ENCODE data around the gene NSUN6.

- no peak for TF ChIP-seq FOXK2 (IDR thresholded peaks at IDR 0.05)
- TF ChIP-seq SUZ12 (IDR thresholded peaks at IDR 0.05) = no peak
- TF ChIP-seq BHLHE40 (IDR thresholded peaks at IDR 0.05; ENCODE audit: borderline replicate concordance) = no peak
- no peak for TF ChIP-seq TARDBP (IDR thresholded peaks at IDR 0.05)
- TF ChIP-seq FOXA1 (IDR thresholded peaks at IDR 0.05) = no peak
- TF ChIP-seq, protein P1, sequence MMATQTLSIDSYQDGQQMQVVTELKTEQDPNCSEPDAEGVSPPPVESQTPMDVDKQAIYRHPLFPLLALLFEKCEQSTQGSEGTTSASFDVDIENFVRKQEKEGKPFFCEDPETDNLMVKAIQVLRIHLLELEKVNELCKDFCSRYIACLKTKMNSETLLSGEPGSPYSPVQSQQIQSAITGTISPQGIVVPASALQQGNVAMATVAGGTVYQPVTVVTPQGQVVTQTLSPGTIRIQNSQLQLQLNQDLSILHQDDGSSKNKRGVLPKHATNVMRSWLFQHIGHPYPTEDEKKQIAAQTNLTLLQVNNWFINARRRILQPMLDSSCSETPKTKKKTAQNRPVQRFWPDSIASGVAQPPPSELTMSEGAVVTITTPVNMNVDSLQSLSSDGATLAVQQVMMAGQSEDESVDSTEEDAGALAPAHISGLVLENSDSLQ (IDR thresholded peaks at IDR 0.05) = no peak
- no peak for TF ChIP-seq SP1 (IDR thresholded peaks at IDR 0.05)
- no peak for TF ChIP-seq ARNT (IDR thresholded peaks at IDR 0.05)
Observed at GRCh38 chr10:18540195-18540594, 111.2 kb downstream of the NSUN6 start.
